AG04450 (cell line): ENCODE results near the gene KIF3A. TPM values are rescaled to one million over a fixed set of nuclear protein-coding genes. Genes with fewer than 3 reads are reported as not detected.

Source experiments
- CTCF ChIA-PET: fragments of 300-600, 350-600 bp; formaldehyde crosslinking; extraction: SDS; loops from one replicate; lab custom pipeline; 2022; ENCODE audit warnings: antibody characterized with exemption, inconsistent platforms; lab: Charles Lee
- POLR2A ChIA-PET: fragments of 350-600 bp; formaldehyde crosslinking; extraction: SDS; loops from one replicate; lab custom pipeline; 2021; ENCODE audit warnings: antibody characterized with exemption, inconsistent platforms; lab: Yijun Ruan, JAX
- DNase-seq: peaks from one replicate; pipeline ENCODE4 v3.0.0-alpha.2; 2011; ENCODE audit warnings: low read depth, low spot score
- H3K27ac ChIP-seq: one replicate; pipeline ENCODE4 v1.5.1; 2012; ENCODE audit warnings: low read depth, low read length, control low read depth
- H3K27me3 ChIP-seq: one replicate; pipeline ENCODE4 v1.6.0; 2012; ENCODE audit warnings: low read length; ENCODE audit not compliant: control insufficient read depth, insufficient read depth
- H3K4me3 ChIP-seq: 2 replicates; pipeline ENCODE4 v1.5.1; 2011; ENCODE audit warnings: mild to moderate bottlenecking, low read depth, low read length, control low read depth
- H3K9me3 ChIP-seq: 2 replicates; pipeline ENCODE4 v1.5.1; 2012; ENCODE audit warnings: low read length; ENCODE audit not compliant: control insufficient read depth, insufficient read depth
- polyA plus RNA-seq: library from polyadenylated mRNA; depleted of rRNA; stranded (reverse); fragments of >200 nt; gene quantifications from 2 replicates; pipeline ENCODE4 v1.2.3, GENCODE V29; 2011
- TF ChIP-seq, protein P1 (sequence below): IDR thresholded peaks from 2 replicates; pipeline ENCODE4 v1.5.1; 2011; ENCODE audit warnings: low read depth, low read length, control low read depth, inconsistent platforms

KIF3A gene
- polyA plus RNA-seq, 1 experiment = 8.9 TPM

DNA sequence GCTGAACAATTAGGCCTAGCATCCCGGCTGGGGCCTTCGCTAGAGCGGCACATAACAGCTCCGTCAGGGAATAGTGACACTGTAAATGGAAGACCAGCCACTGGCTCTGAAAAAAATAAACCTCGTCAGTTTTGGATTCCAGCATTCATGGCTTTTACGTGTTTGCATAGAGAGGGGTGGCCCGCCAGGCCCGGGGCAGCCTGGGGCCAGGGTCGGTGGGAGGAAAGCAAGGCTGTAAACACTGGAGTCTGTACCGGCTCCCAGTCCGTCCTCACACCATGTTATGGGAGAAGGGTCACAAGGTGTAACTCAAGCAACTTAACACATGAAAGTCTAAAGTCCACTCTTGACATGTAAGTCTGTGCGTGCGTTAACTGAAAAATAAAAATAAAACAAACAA is 21.1 kb upstream of the KIF3A start:
- ChIA-PET CTCF (interaction anchor here (9.7 kb wide), 1 partner anchor 62 kb away, joined by 147 read pairs; no protein-coding TSS in a partner anchor), POLR2A (no interaction called here)
- H3K27me3 ChIP-seq = no peaks in the 10 kb centered on the region
- no peaks in the 10 kb centered on the region for H3K9me3 ChIP-seq
- DNase-seq = no peak
- H3K4me3 ChIP-seq = no peak overlapping the region
- no peak overlapping the region for H3K27ac ChIP-seq
- TF ChIP-seq, protein P1, sequence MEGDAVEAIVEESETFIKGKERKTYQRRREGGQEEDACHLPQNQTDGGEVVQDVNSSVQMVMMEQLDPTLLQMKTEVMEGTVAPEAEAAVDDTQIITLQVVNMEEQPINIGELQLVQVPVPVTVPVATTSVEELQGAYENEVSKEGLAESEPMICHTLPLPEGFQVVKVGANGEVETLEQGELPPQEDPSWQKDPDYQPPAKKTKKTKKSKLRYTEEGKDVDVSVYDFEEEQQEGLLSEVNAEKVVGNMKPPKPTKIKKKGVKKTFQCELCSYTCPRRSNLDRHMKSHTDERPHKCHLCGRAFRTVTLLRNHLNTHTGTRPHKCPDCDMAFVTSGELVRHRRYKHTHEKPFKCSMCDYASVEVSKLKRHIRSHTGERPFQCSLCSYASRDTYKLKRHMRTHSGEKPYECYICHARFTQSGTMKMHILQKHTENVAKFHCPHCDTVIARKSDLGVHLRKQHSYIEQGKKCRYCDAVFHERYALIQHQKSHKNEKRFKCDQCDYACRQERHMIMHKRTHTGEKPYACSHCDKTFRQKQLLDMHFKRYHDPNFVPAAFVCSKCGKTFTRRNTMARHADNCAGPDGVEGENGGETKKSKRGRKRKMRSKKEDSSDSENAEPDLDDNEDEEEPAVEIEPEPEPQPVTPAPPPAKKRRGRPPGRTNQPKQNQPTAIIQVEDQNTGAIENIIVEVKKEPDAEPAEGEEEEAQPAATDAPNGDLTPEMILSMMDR = no peak

DNA sequence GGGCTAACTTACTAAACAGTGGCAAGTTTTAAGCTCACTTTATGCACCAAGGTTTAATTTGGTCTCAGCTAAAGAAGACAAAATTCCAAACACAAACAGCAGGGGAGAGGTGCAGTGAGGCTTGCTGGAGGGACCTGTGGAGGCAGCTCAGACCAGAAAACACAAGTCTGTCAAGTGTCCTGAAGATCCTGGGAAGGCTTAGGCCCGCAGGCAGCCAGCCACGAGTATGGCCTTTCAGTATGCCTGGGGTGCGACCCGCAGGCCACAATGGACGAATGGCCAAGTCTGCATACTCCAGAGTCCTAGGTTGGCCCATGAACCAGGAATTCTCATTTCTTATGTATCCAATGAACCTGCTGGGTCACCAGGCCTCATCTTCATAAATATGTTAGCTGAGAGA is 19.2 kb upstream of the KIF3A start:
- TF ChIP-seq, protein P1 = no peak
- no peaks in the 10 kb centered on the region for H3K27me3 ChIP-seq
- ChIA-PET POLR2A (no interaction called here), CTCF (interaction anchor here (1.0 to 9.7 kb wide), 2 partner anchors 10 to 64 kb away, joined by 3 to 147 read pairs; partner anchors contain the start of gene CCNI2)
- no peak for DNase-seq
- H3K27ac ChIP-seq = no peak overlapping the region
- H3K4me3 ChIP-seq = no peak overlapping the region
- H3K9me3 ChIP-seq = no peaks in the 10 kb centered on the region

DNA sequence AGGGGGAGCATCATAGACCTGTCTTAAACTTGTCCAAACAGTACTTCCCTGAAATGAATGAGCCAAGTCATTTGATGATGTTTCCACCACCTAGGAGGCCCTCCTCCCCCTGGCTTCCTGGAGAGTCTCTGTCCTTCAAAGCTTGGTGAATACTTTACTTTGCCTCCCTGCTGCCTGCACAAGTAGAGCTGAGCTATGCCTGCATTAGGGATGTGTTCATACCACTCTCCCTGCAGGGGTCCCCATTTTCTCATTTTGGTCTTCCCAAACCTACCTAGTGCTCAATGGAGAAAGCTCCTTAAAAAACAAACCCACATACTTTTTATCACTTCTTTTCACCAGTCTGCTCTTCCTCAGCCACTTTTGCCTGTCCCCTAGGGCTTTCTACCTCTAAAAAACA is 17.6 kb upstream of the KIF3A start:
- CTCF ChIA-PET = interaction anchor here (0.7 to 9.7 kb wide), 17 partner anchors 9 to 228 kb away, joined by 3 to 147 read pairs (median 4); partner anchors contain the start of genes GDF9, SHROOM1 and UQCRQ
- Histone ChIP-seq H3K4me3 (no peak overlapping the region), H3K27ac (no peak overlapping the region), H3K27me3 (peaks cover 5% of the 10 kb centered on the region), H3K9me3 (no peaks in the 10 kb centered on the region)
- POLR2A ChIA-PET = interaction anchor here (0.8 to 1.6 kb wide), 2 partner anchors 65 to 114 kb away, joined by 3 to 7 read pairs; no protein-coding TSS in a partner anchor
- peak; percentile 10 for DNase-seq
- TF ChIP-seq, protein P1 = peak; percentile 45

DNA sequence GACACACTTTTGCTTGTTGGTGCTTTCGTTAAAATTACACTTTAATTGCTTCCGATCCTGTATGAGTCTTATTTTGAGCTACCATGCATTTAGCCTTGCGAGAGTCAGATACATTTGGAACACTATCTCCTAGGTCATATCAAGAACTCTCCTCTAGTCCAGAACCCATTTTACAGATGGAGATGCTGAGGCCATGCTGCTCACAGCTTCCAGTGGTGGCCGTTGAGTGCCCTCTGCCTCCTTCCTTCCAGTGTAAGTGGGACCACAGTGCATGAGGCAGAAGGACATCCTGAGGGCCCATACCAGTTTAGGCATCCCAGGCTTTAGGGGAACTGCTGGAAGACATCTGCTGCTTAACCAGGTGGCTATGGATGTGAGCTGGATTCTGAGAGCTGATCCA is 16.8 kb upstream of the KIF3A start:
- no peaks in the 10 kb centered on the region for H3K9me3 ChIP-seq
- TF ChIP-seq, protein P1 = no peak
- no peak for DNase-seq
- no peak overlapping the region for H3K27ac ChIP-seq
- CTCF ChIA-PET = interaction anchor here (1.1 to 9.7 kb wide), 10 partner anchors 39 to 227 kb away, joined by 4 to 147 read pairs (median 5); partner anchors contain the start of genes GDF9, SHROOM1 and UQCRQ
- POLR2A ChIA-PET = interaction anchor here (1.6 kb wide), 1 partner anchor 66 kb away, joined by 7 read pairs; no protein-coding TSS in a partner anchor
- no peak overlapping the region for H3K4me3 ChIP-seq
- H3K27me3 ChIP-seq = peaks cover 10% of the 10 kb centered on the region
